ENCODE results near the gene MSI2.

Gene MSI2

GRCh38 chr17:57444682-57445450 lies 188.5 kb downstream of the MSI2 start:
- DNase-seq, result no peak

- DNase-seq, result no peak
These were observed 189.6 kb downstream of the MSI2 start for GRCh38 chr17:57445772-57446472.

DNA sequence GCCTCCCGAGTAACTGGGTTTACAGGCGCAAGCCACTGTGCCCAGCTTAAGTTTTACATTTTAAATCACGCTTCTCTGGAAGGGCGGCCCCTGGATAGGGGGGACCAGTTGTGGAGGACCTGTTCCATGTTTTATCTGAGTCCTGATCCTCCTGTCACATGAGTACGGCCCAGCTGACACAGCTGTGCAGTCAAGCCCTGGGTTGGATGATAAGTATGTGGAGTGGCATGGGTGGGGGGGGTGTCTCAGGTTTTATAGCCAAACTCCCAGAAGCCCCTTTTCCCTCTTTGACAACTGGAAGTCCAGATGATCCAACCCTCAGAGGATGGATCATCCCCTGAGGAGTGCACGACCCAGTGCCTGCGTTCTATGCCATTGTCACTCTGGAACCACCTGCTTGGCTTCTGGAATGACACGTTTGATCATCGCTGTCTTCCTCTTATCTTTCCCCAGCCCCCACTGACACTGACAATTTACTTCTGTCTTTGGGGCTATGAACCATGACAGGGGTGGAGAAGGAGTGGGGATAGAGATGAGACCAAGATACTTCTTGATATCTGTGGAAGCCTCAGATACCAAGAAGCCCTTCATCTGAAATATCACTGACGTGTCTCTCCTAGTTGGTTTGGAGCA lies 191.2 kb downstream of the MSI2 start:
- DNase-seq, result no peak

- DNase-seq, result peak; percentile 44
These were observed 191.9 kb downstream of the MSI2 start for GRCh38 chr17:57447990-57448758.

DNA sequence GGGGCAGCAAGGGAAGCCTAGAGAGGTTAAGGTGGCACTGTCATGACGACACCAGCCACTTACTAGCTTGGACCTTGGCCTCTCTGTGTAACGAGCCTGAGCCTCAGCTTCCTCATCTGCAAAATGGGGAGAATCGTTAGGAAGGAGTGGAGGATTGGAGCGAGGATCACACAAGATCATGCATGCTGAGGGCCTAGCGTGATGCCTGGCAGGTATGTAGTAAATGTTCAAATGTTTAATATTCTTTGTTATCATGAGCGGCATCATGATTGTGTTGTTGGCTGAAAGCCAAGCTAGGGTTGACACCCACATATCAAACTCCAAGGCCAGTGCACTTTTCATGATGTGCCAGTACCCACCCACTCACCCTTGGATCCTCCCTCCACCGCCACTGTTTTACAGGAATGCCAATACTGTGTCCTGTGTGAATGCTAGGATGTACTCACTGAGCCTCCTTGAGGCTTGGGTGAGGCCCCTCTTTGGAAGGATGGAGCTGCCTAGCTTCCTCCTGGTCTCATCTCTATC lies 192.5 kb downstream of the MSI2 start:
- no peak for DNase-seq

GRCh38 chr17:57451191-57451590 lies 194.9 kb downstream of the MSI2 start:
- DNase-seq, result no peak

GRCh38 chr17:57451643-57452042 lies 195.3 kb downstream of the MSI2 start:
- DNase-seq, result no peak

GRCh38 chr17:57453841-57454425 lies 197.6 kb downstream of the MSI2 start:
- DNase-seq, result no peak

GRCh38 chr17:57454729-57455062 lies 198.4 kb downstream of the MSI2 start:
- DNase-seq, result no peak

DNA sequence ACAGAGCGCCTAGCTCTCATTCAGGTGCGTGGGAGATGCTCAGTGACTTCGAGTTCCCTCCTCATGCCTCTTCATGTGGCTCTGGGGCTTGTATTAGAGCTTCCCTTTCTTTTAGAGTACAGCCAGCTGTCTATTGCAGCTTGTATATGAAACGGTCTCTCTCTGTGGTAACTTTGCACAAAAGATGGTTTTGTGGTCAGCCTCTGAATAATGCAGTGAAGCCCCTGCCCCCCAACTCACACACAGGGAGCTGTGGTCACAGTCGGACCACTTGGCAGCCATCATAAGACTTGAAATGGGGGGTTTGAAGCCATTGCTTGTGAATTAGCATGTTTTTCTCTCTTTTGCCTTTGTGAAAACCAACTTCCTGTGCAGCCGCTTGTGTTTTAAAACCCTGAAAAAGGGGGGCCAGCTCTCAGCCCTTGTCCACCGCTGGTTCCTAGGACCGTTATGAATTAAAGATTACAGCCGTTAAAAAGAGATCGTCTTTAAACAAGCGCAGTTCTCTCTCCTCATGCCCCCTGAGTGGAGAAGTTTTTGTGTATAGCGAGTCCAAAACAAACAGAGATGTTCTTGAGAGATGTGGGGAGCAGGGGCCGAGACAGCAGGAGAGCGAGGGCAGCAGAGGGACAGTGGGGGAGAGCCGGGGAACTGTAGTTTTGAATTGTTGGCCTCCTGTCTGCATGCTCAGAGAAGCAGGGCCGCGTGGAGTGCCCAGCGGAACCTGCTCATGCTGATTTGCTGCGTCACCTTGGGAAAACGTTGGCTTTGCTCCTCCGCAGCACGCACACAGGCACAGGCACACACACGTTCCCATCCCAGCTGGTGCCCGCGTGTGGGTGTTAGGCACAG lies 199.0 kb downstream of the MSI2 start:
- no peak for DNase-seq

- DNase-seq, result no peak
These were observed 200.3 kb downstream of the MSI2 start for GRCh38 chr17:57456622-57457021.

DNA sequence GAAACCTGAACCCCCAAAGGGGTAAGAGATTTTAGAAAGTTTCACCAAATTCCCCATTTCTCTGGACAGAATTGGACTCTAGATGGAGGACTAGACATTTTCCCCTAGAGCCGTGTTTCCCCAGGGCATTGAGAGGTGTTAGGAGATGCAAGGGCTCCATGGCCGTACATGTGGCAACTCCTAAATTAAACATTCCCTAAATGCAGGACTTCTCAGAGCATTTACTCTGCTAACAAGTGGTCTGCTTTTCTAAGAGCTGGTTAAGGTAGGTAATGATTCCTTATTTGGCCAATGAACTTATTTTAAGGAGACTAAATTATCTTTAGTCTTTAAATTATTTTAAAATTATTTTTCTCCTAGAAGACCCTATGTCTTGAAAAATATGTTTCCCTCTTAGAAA lies 200.9 kb downstream of the MSI2 start:
- DNase-seq, result no peak

DNA sequence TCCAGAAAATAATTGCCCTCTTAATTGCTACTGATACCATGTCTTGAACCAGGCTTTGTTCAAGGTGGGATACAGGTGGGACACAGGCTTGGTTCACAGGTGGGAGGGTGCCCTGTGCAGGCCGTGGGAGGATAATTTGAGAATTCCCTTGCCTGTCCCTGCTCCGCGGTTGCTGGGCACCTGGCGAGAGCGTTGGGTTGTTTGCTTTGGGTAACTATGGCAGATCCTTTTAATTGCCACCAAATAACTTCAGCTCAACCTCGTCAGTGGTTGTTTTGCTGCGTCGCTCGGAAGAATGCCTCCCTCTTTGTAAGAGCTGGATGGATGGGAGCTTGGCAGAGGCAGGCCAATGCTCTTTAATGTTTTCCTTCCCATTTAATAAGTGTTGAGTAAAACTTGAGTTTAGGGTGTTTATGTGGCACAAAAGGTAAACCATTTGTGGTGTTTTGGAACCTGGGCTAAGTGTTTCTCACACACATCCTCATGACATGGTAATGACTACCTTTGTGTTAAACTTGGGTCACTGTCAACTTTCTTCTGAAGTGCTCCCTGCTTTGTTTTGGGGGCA lies 202.5 kb downstream of the MSI2 start:
- no peak for DNase-seq

- no peak for DNase-seq
These were observed 203.1 kb downstream of the MSI2 start for GRCh38 chr17:57459286-57459915.

- DNase-seq, result no peak
These were observed 204.8 kb downstream of the MSI2 start for GRCh38 chr17:57461082-57461481.

- DNase-seq, result no peak
These were observed 205.8 kb downstream of the MSI2 start for GRCh38 chr17:57462007-57462579.

DNA sequence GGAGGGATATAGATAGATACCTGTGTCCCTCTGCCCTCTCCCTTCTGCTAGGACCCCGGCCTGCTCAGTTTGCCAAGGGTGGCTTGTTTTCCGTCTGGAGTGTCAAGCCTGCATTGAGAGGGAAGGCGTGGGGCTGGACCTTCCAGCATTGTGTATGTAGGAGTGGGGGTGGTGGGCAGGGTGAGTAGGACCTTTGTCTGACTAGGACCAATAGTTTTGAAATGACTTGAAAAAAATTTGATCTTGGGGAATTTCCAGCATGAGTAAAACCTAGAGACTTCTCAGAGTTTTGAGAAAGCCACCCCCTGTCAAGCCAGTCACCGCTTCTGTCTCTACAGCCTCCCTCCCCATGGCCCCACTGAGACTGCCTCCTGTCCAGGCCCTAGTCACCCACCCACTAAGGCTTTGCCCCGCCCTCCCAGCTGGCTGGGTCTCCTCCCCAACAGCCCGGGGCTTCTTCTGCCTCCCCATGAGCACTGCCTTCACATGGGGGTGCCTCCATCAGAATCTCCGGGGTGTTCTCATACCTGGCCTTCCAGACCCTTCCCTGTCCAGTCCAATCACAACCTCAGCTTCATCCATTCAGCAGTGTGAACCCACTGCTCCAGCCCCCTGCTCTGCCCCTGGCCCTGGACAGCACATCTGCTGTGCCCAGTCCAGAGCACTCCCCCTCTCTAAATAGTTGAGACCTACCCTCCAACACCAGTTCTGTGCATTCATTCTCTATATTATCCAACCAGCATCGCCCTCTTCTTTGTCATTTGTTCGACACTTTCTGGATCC lies 207.0 kb downstream of the MSI2 start:
- no peak for DNase-seq

DNA sequence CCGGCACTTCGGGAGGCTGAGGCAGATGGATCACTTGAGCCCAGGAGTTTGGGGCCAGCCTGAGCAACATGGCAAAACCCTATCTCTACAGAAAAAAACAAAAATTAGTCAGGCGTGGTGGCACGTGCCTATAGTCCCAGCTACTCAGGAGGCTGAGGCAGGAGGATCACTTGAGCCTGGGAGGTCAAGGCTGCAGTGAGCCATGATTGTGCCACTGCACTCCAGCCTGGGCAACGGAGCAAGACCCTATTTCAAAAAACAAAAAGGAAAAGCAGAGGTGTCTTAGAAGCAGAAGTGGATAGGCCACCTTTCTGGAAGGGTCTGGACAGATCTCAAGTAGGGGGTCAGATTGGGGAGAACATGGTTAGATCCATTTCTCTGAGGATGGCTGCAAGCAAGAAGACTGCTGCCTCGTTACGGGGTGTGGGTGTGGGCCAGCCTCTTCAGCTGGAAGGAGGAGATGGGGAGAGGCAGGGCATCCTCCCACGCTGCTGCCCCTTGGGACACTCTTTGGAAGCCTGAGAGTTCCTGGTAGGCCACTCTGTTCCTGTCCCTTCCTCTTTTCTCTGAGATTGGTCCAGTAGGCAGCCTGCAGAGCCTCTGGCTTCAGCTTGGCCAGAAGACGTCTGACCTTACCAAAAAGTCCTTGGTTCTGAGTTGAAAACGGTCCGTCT lies 208.0 kb downstream of the MSI2 start:
- DNase-seq, result no peak

- no peak for DNase-seq
These were observed 209.3 kb downstream of the MSI2 start for GRCh38 chr17:57465610-57466009.

All from NCI-H1694 treated with DMSO at 0.1 percent for 48 hours (cell line).